DMS79 treated with DMSO at 0.1 percent for 48 hours (cell line): Measurements from ENCODE around the gene CCL25.
"Not testable (repeated sequence)": the region's sequence is repeated elsewhere in the genome, so short reads cannot be mapped to it uniquely, and the experiment has no call there.

Experiments
- DNase-seq: peaks from one replicate; lab custom pipeline; 2025; lab: John Stamatoyannopoulos, UW

CCL25 gene, protein sequence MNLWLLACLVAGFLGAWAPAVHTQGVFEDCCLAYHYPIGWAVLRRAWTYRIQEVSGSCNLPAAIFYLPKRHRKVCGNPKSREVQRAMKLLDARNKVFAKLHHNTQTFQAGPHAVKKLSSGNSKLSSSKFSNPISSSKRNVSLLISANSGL

DNA sequence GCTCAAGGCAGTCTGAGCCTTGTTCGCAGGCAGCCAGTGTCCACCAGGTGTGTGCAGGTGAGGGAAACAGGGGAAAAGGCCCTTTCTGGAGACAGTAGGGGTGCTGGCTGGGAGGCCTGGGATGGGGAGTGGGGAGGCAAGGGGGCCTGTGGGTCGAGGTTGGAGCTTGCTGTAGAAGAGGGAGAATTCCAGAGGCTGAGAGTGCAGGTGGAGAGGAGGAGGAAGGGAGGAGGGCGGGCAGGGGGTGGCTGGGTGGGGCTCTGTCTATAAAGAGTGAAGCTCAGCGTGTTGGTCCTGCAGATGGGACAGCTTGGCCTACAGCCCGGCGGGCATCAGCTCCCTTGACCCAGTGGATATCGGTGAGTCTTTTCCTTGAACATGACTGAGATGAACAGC is at the start of gene CCL25:
TSS of gene CCL25 (plus strand) at position 297 of the 396 bp plus-strand sequence. CDS start 290 bp downstream, outside the sequence.
- no peak for DNase-seq

DNA sequence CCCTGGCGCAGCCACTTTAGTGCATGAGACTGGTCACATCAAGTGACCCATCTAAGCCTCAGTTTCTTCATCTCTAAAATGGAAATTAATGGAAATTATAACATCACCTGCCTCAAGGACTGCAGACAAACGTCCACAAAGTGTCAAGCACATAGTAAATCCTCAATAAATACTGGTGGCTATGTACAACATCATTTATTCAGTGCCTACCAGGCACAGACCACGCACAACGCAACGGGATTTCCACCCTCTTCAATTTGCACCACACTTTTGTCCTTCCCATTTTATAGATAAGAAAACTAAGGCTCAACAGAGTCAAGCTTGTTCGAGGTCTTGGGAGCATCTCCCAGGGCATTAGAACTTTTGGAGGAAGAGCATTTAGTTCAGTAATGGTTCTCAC is 48.6 kb upstream of the CCL25 start:
- no peak for DNase-seq

DNA sequence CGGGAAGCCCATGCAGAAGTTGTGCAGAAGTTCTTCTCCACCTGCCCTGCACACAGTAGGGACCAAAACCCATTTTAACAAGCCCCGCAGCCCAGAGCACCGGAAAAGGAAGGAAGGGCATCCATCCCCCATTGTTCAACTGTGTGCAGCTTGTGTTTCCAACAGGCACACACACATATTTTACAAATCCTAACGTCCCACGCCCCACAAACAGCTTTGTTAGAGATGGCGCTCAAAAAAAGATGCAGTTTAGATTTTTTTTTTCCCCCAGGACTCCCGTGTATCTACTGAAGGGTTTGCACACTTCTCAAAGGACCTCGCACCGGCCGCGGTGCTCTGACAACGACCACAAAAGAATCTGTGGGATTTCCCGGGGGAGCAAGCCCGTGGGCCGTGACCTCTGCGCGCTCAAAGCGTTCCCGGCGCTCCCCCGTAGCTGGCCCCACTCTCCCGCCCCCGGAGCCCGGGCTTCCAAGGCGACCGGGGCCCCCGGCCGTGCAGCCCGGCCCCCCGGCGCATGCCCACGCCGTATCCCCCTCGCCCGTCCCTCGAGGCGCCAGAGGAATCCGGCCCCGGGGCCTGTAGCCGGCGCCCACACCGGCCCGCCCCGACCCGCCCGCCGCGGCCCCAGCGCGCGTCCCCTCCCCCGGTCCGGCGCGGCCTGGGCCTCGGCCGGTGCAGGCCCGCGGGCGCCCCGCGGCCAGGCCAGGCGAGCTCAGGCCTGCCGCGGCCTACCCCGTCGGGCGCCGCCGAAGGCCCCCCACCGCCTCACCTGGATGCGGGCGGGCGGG is 47.6 kb upstream of the CCL25 start:
- no peak for DNase-seq

DNA sequence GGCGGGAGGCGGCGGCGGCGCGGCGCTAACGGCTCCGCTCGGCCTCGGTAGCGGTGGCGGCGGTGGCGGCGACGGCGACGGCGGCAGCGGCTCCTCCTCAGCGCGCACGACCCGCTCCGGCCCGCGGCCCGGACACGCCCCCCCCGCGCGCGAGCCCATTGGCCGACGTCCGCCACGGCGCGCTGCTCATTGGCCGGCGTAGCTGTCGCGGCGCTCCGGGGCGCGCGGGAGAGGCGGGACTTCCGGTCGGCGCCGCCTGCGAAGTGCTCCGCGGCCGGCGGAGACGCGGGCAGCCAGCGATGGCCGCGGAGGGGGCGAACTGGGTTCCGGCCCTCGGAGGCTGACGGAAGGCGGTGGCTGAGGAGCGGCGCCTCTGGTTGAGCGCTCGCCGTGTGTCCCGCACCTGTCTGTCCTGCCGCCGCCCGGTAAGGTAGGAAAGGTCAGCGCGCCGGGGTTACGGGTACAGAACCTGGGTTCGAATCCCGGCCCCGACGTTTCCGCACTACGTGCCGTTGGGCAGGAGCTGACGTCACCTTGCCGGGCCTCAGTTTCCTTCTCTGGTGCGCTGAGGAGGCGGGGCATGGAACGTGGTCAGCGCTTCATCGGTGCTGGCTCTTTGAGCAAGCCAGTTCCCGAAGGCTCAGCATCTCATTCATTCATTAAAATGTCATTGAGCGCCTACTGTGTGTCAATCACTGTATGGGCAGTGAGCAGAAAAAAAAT is 46.9 kb upstream of the CCL25 start, which contains the start of gene ELAVL1:
TSS of gene ELAVL1 (minus strand) at position 108 of the 723 bp plus-strand sequence. CDS start 13,826 bp downstream, outside the sequence.
- peak; percentile 76 for DNase-seq

DNA sequence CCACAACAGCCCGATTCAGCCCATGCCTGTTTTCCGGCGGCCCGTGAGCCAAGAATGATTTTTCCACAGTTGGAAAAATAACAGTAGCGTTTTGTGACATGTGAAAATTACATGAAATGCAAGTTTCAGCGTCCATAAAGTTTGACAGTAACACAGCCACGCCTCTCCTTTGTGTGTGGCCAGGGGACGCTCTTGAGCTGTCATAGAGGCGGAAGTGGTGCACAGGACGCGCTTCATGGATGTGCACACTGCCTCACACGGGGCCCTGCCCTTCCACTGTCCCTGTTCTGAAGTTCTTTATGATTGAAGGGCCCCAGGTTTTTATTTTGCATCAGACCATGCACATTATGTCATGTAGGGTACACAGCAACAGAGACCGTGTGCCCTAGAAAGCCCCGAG is 34.8 kb upstream of the CCL25 start:
- DNase-seq, result no peak

DNA sequence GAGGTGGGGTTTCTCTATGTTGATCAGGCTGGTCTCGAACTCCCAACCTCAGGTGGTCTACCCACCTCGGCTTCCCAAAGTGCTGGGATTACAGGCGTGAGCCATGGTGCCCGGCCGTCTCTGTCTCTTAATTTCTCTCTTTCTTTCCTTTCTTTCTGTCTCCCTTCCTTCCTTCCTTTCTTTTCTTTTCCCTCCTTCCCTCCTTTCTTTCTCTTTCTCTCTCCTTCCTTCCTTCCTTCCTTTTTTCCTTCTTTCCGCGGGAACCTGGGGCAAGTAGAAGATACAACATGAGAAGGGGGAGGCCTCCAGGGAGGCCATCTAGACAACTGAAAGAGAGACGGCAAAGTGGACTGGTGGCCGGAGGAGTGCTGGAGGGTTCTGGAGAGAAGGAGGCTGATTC is 31.9 kb upstream of the CCL25 start:
- DNase-seq, result no peak

DNA sequence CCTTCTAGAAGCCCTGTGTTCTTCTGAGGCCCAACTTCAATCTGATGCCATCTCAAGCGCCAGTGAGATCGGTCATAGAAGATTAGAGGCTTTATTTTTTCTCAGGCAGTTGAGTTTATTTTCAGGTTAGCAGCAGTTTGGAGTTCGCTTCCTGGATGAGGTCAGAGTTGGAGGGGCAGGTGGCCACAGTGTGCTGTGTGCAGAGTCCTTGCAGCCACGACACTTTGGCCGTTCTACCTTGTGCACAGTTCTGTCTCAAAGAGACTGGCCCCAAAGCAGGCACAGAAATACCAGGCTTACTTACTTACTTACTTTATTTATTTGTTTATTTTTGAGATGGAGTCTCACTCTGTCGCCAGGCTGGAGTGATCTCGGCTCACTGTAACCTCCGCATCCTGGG is 31.2 kb upstream of the CCL25 start:
- no peak for DNase-seq

DNA sequence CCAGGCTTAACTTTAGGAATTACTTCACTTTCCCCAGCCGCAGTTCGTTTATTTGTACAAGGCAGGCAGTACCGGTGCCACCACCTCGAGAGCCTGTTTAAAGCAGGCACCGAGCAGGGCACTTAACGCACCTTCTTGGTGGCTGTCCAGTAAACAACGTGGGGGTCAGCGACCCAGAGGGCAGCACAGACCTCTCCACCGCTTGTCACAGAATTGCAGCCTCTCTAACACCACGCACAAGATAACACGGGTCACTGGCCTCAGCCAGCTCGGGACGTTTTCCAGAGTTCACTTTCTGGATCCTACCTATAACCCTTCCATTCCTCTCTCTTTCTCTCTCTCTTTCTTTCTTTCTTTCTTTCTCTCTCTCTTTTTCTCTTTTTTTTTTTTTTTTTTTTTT is 30.3 kb upstream of the CCL25 start:
- DNase-seq, result no peak

DNA sequence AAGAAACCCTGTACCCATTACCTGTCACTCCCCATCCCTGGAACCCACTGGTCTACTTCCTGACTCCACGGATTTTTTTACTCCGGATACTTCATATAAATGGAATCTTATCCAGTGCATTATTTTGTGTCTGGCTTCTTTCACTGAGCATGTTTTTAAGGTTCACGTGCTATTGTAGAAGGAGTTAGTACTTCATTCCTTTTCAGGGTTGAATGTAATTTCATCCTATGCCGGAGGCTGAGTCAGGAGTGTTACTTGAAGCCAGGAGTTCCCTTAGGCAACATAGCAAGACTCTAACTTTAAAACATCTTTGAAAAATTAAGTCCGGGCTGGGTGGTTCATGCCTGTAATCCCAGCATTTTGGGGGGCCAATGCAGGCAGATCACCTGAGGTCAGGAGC is 29.2 kb upstream of the CCL25 start:
- no peak for DNase-seq

DNA sequence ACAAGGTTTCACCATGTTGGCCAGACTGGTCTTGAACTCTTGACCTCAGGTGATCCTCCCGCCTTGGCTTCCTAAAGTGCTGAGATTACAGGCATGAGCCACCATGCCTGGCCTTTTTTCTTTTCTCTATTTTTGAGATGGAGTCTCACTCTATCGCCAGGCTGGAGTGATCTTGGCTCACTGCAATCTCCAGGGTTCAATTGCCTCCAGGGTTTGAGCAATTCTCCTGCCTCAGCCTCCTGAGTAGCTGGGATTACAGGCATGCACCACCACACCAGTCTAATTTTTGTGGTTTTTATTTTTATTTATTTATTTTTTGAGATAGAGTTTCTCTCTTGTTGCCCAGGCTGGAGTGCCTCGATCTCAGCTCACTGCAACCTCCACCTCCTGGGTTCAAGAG is 28.3 kb upstream of the CCL25 start:
- not testable (repeated sequence) for DNase-seq

DNA sequence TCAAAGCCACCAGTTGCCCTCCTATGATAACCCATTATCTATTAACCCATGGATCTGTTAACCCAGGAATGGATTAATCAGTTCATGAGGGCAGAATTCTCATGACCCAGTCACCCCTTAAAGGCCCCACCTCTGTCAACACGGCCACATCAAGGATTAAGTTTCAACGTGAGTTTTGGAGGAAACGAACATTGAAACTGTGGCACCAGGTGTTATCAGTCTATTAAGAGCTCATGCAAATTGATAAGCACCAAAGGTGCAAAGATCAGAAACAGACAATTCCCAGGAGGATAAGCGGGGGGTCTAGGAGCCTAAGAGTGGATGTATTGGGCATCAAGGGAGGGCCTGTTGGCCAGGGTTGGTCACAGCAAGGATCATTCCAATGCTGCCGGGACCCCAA is 27.2 kb upstream of the CCL25 start:
- DNase-seq, result no peak

DNA sequence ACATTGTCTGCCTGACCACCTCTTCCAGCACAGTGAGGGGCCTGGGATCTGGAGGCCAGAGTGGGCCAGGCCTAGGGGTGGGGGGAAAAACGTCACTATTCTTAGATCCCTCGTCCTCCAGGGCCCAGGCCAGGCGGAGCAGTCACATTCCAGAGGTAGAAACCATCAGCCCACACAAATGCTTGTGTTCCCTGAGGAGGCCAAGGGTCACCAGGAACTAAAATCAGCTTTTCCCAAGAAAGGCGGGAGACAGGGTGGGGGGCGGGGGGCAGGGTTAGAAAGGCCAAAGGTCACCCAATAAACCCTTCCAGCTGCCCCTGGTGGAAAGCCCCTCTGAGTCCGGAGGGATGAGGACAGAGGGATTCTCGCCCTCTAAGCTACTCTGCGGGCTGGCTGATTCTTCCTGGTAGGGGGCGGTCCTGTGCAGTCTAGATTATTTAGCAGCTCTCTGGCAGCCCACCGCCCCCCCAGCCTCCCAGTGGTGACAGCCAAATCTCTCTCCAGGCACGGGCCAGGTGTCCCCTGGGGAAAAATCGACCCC is 23.5 kb upstream of the CCL25 start:
- no peak for DNase-seq

DNA sequence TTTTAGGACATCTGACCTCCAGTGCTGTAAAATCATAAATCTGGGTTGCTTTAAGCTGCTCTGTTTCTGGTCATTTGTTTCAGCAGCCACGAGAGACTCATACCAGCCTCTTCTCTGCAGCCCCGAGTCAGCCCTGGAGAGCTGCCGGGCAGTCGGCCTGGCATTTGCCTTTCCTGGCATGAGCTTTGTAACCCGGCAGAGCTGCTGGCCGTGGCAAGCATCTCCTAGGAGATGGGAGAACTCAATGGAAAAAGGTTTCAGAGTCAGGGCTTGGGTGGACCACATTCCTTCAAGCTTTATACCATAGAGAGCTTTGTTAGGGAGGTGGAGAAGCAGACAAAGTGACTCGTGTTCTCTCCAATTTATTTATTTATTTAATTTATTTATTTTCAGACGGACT is 21.6 kb upstream of the CCL25 start:
- DNase-seq, result no peak

DNA sequence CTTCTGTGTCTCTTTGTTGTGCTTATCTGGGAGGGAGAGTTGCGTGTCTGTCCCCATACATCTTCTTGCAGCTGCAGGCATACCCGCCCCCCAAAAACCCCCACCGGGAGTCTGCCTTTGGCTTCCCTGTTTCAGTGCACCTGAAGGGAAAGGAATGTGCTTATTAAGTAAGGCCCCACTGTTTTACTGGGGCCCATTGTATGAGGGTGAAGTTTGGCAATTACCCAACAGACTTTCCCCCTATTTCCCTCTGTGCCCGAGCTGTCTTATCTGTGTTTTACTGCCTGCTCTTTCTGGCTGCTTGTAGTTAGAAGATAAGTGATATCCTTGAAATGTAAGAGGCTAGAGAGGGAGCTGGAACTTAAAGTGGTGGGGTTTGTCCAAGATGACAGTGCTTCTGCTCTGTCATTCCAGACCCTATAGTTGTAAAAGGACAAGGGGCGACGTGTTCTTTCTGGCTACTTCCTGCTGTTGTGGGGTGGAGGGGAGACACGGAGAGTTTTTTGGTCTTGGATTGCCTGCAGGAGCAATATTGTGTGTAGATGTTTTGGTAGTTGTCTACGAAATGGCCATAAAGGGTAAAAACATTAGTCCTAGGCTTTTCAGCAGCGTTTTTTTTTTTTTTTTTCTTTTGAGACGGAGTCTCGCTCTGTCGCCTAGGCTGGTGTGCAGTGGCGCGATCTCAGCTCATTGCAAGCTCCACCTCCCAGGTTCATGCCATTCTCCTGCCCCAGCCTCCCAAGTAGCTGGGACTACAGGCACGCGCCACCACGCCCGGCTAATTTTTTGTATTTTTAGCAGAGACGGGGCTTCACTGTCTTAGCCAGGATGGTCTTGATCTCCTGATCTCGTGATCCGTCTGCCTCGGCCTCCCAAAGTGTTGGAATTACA is 19.0 kb upstream of the CCL25 start:
- not testable (repeated sequence) for DNase-seq

DNA sequence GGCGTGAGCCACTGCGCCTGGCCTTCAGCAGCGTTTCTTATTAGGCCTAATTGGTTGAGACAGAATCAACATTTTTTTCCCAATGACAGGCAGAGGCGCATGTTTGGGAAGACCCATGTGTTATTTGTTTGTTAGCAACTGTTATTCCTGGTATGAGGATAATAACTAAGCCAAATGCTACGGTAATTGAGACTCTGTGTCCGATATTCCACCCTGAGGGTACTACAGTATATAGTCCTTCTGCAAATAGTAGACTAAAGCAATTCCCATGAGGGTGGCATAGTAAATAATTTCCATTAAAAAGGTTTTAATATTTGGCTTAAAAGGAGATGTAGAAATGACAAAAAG is 18.4 kb upstream of the CCL25 start:
- no peak for DNase-seq

DNA sequence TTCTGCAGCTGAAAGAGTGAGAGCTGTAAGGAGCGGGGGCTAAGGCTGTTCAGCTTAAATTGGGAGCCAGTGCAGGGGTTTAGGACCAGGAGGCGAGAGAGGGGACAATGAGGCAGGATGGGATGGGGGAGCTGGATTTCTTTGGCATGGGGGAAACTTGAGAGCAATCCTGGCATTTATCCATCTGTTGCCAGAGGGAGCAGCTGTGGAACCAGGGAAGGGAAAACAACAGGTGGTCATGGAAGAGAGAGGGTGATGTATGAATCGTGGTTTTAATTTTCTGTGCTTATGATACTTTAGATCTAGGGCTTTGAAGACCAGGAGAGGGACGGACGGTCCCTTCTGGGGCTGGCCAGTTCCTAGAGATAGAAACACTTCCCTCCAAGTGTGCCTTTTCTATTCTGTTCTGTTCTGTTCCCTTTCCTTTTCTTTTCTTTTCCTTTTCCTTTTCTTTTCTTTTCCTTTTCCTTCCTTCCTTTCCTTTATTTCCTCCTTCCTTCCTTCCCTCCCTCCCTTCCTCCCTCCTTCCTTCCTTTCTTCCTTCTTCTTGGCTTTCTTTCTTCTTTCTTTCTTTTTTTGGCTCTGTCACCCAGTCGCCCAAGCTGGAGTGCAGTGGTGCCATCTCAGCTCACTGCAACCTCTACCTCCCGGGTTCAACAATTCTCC is 16.0 kb upstream of the CCL25 start:
- no peak for DNase-seq

DNA sequence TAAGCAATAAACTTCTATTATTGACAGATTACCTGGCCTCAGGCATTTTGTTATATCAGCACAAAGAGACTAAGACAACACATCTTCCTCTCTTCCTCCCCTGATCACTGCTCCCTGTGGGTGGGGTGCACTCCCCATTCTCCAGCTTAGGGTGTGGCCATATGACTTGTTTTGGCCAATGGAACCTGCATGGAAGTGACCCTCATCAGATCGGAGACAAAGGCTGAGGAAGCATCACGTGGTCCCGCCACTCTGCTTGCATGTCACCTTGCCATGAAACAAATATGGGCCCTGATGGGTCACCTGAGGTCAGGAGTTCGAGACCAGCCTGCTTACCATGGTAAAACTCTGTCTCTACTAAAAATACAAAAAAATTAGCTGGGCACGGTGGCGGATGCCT is 13.7 kb upstream of the CCL25 start:
- no peak for DNase-seq

DNA sequence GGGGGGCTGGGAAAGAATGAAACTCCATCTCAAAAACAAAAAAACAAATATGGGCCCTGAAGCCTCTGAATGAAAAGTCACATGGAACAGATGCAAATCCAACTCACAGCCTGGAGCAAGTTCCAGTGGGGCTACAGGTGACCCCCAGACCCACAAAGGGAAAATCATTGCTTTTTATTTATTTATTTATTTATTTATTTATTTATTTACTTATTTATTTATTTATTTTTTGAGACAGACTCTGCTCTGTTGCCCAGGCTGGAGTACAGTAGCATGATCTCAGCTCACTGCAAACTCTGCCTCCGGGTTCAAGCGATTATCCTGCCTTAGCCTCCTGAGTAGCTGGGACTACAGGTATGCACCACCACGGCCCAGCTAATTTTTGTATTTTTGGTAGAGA is 13.3 kb upstream of the CCL25 start:
- DNase-seq, result no peak

DNA sequence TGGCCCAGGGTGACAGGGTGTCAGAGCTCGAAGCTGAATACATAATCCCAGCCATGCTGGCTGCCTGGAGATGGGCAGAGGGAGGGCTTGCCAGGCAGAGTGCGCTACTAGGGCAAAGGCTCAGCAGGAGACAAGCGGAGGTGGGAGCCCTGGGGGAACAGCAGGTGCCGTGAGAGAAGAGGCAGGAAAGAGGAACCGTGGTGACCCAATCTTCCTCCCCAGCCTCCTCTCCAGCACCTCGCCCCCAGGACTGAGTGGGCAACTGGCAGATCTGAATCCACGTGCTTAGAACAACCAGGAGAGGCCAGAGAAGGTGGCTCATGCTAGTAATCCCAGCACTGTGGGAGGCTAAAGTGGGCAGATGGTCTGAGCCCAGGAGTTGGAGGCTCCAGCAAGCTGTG is 11.0 kb upstream of the CCL25 start:
- DNase-seq, result no peak

DNA sequence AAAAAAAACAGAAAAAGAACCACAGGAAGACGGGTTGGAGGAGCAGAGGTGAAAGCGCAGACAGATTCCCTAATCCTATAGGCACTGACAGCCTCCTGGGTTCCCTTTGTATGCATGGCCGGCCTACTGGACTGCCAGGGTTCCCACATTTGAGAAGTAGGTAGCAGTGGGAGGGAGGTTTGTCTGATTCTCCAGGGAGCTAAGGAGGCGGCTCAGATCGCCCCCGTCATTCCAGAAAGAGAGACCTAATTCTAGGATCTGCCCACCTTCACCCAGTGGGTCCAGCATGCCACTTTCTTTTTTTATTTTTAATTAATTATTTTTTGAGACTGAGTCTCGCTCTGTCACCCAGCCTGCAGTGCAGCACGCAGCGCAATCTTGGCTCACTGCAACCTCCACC is 9.7 kb upstream of the CCL25 start:
- DNase-seq, result no peak

DNA sequence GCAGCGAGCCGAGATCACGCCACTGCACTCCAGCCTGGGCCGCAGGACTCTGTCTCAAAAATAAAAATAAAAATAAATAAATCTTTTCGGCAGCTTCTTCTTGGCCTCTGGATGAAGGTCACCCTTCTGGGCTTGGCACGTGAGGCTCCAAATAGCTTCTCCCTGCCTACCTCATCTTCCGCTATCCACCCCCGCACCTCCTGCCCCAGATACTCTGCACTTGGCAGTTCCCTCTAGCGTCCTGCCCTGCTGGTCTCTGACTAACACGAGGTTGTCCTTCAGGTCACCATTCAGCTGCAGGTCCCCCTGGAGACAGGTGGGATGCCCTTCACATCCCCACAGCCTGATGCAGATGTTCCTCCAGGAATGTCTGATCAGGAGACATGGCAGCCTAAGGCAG is 8.5 kb upstream of the CCL25 start:
- DNase-seq, result no peak
